ENCODE data around the gene APOBEC3F.
"Not testable (repeated sequence)": the region's sequence is repeated elsewhere in the genome, so short reads cannot be mapped to it uniquely, and the experiment has no call there.

The APOBEC3F gene

GRCh38 chr22:39040538-39041296, at the start of gene APOBEC3F:
APOBEC3F (plus strand) TSS chr22:39040864; CDS start chr22:39040961, 97 bp downstream.
- peak; percentile 13 for DNase-seq (ENCODE audit: low read depth)
- in situ Hi-C loops (cut with HindIII; ENCODE audit: low sequenced_read_pairs): not testable (repeated sequence)
- H3K4me3 ChIP-seq (ENCODE audit: low read depth, low read length): peak within 1 kb of the TSS; percentile 54

GRCh38 chr22:38992871-38993371, 47.7 kb upstream of the APOBEC3F start:
- in situ Hi-C loops (cut with HindIII; ENCODE audit: low sequenced_read_pairs); H3K4me3 ChIP-seq (ENCODE audit: low read depth, low read length); DNase-seq (ENCODE audit: low read depth): not testable (repeated sequence)

- no peak for TF ChIP-seq CTCF (IDR thresholded peaks at IDR 0.05; ENCODE audit: low read depth, low read length, missing control alignments)
- no peak for DNase-seq (ENCODE audit: low read depth)
- H3K4me3 ChIP-seq (ENCODE audit: low read depth, low read length): no peak overlapping the region
- in situ Hi-C loops (cut with HindIII; ENCODE audit: low sequenced_read_pairs): no loop called here
Measured at GRCh38 chr22:38996105-38996504, 44.6 kb upstream of the APOBEC3F start.

DNA sequence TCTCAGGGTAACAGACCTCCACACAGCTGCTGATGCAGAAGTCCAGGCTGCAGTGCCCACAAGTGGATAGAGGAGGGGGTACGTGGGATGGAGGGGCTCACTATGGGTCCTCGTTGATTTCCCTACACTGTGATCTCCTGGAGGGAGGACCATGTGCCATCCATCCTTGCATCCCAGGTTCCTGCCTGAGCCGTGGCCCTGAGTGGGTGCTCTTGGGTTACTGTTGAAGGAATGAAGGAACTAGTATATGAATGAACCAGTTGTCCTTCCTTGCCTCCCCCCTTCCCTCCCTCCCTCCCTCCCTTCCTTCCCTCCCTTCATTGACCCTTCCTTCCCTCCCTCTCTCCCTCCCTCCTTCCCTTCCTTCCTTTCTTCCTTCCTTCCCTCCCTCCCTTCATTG, 43.1 kb upstream of the APOBEC3F start:
- no peak for TF ChIP-seq CTCF (IDR thresholded peaks at IDR 0.05; ENCODE audit: low read depth, low read length, missing control alignments)
- in situ Hi-C loops (cut with HindIII; ENCODE audit: low sequenced_read_pairs): no loop called here
- DNase-seq (ENCODE audit: low read depth): no peak
- no peak overlapping the region for H3K4me3 ChIP-seq (ENCODE audit: low read depth, low read length)

GRCh38 chr22:39003165-39003638, 37.5 kb upstream of the APOBEC3F start:
- peak; percentile 81 for DNase-seq (ENCODE audit: low read depth)
- no peak overlapping the region for H3K4me3 ChIP-seq (ENCODE audit: low read depth, low read length)
- peak; percentile 77 for TF ChIP-seq CTCF (IDR thresholded peaks at IDR 0.05; ENCODE audit: low read depth, low read length, missing control alignments)
- in situ Hi-C loops (cut with HindIII; ENCODE audit: low sequenced_read_pairs): no loop called here

- TF ChIP-seq CTCF (IDR thresholded peaks at IDR 0.05; ENCODE audit: low read depth, low read length, missing control alignments): no peak
- in situ Hi-C loops (cut with HindIII; ENCODE audit: low sequenced_read_pairs): loop anchor here (5.0 kb wide), 1 partner anchor 120 kb away; no protein-coding TSS in a partner anchor
- no peak for DNase-seq (ENCODE audit: low read depth)
- no peak overlapping the region for H3K4me3 ChIP-seq (ENCODE audit: low read depth, low read length)
Measured at GRCh38 chr22:39007177-39007576, 33.5 kb upstream of the APOBEC3F start.

DNA sequence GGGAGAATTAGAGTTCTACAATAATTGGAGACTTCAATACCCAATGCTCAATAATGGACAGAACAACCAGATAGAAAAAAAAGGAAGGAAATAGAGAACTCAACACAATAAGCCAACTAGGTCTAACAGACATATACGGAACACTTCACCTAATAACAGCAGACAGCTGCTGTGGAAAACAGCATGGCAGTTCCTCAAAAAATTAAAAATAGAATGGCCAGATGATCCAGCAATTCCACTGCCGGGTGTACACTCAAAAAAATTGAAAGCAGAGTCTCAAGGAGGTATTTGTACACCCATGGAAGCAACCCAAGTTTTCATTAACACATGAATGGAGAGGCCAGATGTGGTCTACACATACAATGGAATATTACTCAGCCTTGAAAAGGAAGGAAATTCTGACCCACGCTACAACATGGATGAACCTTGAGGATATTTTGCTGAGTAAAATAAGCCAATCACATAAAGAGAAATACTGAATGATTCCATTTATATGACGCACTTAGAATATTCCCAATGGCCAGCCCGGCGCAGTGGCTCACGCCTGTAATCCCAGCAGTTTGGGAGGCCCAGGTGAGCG, 32.3 kb upstream of the APOBEC3F start:
- not testable (repeated sequence) for H3K4me3 ChIP-seq (ENCODE audit: low read depth, low read length); DNase-seq (ENCODE audit: low read depth)
- in situ Hi-C loops (cut with HindIII; ENCODE audit: low sequenced_read_pairs): loop anchor here (5.0 kb wide), 1 partner anchor 119 kb away; no protein-coding TSS in a partner anchor

- H3K4me3 ChIP-seq (ENCODE audit: low read depth, low read length): no peak overlapping the region
- TF ChIP-seq CTCF (IDR thresholded peaks at IDR 0.05; ENCODE audit: low read depth, low read length, missing control alignments): no peak
- in situ Hi-C loops (cut with HindIII; ENCODE audit: low sequenced_read_pairs): no loop called here
- no peak for DNase-seq (ENCODE audit: low read depth)
Measured at GRCh38 chr22:39010946-39011345, 29.7 kb upstream of the APOBEC3F start.
